ENCODE measurements around the gene RAD54L. TPM values are rescaled to one million over a fixed set of nuclear protein-coding genes. Genes with fewer than 3 reads are reported as not detected.

Gene RAD54L
- total and polyA plus RNA-seq, 2 donors (not counting 1 experiment from before 2014, with no cell fraction given): 0.57 to 1.1 TPM

GRCh38 chr1:46219551-46220520 is 27.7 kb upstream of the RAD54L start:
- CTCF ChIA-PET: interaction anchor here (0.9 kb wide), 1 partner anchor 10 kb away, joined by 3 read pairs; no protein-coding TSS in a partner anchor
- no peaks in the 10 kb centered on the region for H3K9me3 ChIP-seq (ENCODE audit: control extremely low read depth in 1 of 3, control insufficient read depth in 2 of 3, insufficient read depth in 1 of 3, low read length in 2 of 3)
- POLR2A ChIA-PET: no interaction called here
- no peaks in the 10 kb centered on the region for H3K79me2 ChIP-seq (ENCODE audit: control insufficient read depth, insufficient read depth, low read length)
- Mint-ChIP-seq H3K9me3 (ENCODE audit: insufficient read depth) (no peaks in the 10 kb centered on the region), H3K4me1 (peaks cover 1% of the 10 kb centered on the region), H3K4me3 (no peak overlapping the region), H3K27ac (no peak overlapping the region), H3K27me3 (peaks cover 8% of the 10 kb centered on the region)
- TF ChIP-seq CTCF (IDR thresholded peaks at IDR 0.05) (no peak), EZH2 (IDR thresholded peaks at IDR 0.05; ENCODE audit: borderline replicate concordance, insufficient read depth, low read depth, low read length, poor library complexity, severe bottlenecking) (no peak)
- 97% methylated on average over 17 of the region's 18 CpGs for WGBS (ENCODE audit: insufficient coverage)
- intact Hi-C loops (cut with micrococcal nuclease): no loop called here
- ATAC-seq (ENCODE audit: low read depth) (no peak), DNase-seq (no peak)
- no peak overlapping the region for H3K27ac ChIP-seq (ENCODE audit: low read length in 2 of 2)
- H3K4me2 ChIP-seq (replicated peaks; ENCODE audit: low read depth, low read length, poor library complexity, severe bottlenecking): no peak overlapping the region
- no peaks in the 10 kb centered on the region for H3K36me3 ChIP-seq (replicated peaks in 1 of 2; ENCODE audit: control extremely low read depth in 1 of 2, control insufficient read depth in 1 of 2, extremely low read depth in 1 of 2, insufficient read depth in 2 of 2, low read length in 1 of 2)
- peaks cover 0 to 3% of the 10 kb centered on the region in 2 donors for H3K4me1 ChIP-seq (ENCODE audit: control insufficient read depth in 2 of 2, insufficient read depth in 2 of 2, low read length in 2 of 2)
- H4K20me1 ChIP-seq (ENCODE audit: control insufficient read depth, insufficient read depth, low read length, poor library complexity, severe bottlenecking): no peaks in the 10 kb centered on the region
- no peak overlapping the region for H3K4me3 ChIP-seq (ENCODE audit: control extremely low read depth in 1 of 5, extremely low read depth in 1 of 5, insufficient read depth in 1 of 5, low read depth in 2 of 5, low read length in 4 of 5)
- no peak overlapping the region for H3K9ac ChIP-seq (ENCODE audit: low read length)
- no peaks in the 10 kb centered on the region for H3K27me3 ChIP-seq (replicated peaks in 1 of 4; ENCODE audit: control extremely low read depth in 1 of 4, control insufficient read depth in 3 of 4, insufficient read depth in 4 of 4, low read length in 3 of 4)
- H2AFZ ChIP-seq (ENCODE audit: insufficient read depth, low read depth, low read length, poor library complexity, severe bottlenecking): no peak overlapping the region

- H3K9me3 Mint-ChIP-seq (ENCODE audit: insufficient read depth): no peaks in the 10 kb centered on the region
- POLR2A ChIA-PET: no interaction called here
- intact Hi-C loops (cut with micrococcal nuclease): no loop called here
These were observed 26.8 kb upstream of the RAD54L start for GRCh38 chr1:46220808-46221207.

More at GRCh38 chr1:46220808-46221207, 26.8 kb upstream of the RAD54L start:
- Histone ChIP-seq H3K27ac (ENCODE audit: low read length in 2 of 2) (no peak overlapping the region), H3K4me1 (ENCODE audit: control insufficient read depth in 2 of 2, insufficient read depth in 2 of 2, low read length in 2 of 2) (peaks cover 0 to 3% of the 10 kb centered on the region in 2 donors), H3K9ac (ENCODE audit: low read length) (no peak overlapping the region), H3K27me3 (replicated peaks in 1 of 4; ENCODE audit: control extremely low read depth in 1 of 4, control insufficient read depth in 3 of 4, insufficient read depth in 4 of 4, low read length in 3 of 4) (no peaks in the 10 kb centered on the region), H3K4me3 (ENCODE audit: control extremely low read depth in 1 of 5, extremely low read depth in 1 of 5, insufficient read depth in 1 of 5, low read depth in 2 of 5, low read length in 4 of 5) (no peak overlapping the region), H3K9me3 (ENCODE audit: control extremely low read depth in 1 of 3, control insufficient read depth in 2 of 3, insufficient read depth in 1 of 3, low read length in 2 of 3) (no peaks in the 10 kb centered on the region), H3K36me3 (replicated peaks in 1 of 2; ENCODE audit: control extremely low read depth in 1 of 2, control insufficient read depth in 1 of 2, extremely low read depth in 1 of 2, insufficient read depth in 2 of 2, low read length in 1 of 2) (no peaks in the 10 kb centered on the region), H4K20me1 (ENCODE audit: control insufficient read depth, insufficient read depth, low read length, poor library complexity, severe bottlenecking) (no peaks in the 10 kb centered on the region), H2AFZ (ENCODE audit: insufficient read depth, low read depth, low read length, poor library complexity, severe bottlenecking) (no peak overlapping the region), H3K4me2 (replicated peaks; ENCODE audit: low read depth, low read length, poor library complexity, severe bottlenecking) (no peak overlapping the region), H3K79me2 (ENCODE audit: control insufficient read depth, insufficient read depth, low read length) (no peaks in the 10 kb centered on the region)
- TF ChIP-seq EZH2 (IDR thresholded peaks at IDR 0.05; ENCODE audit: borderline replicate concordance, insufficient read depth, low read depth, low read length, poor library complexity, severe bottlenecking) (no peak), CTCF (IDR thresholded peaks at IDR 0.05) (no peak)
- Mint-ChIP-seq H3K4me1 (peaks cover 1% of the 10 kb centered on the region), H3K4me3 (no peak overlapping the region), H3K27ac (no peak overlapping the region), H3K27me3 (peaks cover 4% of the 10 kb centered on the region)
- CTCF ChIA-PET: interaction anchor here (1.9 kb wide), 1 partner anchor 183 kb away, joined by 10 read pairs; no protein-coding TSS in a partner anchor
- DNase-seq: no peak
- no peak for ATAC-seq (ENCODE audit: low read depth)
- 100% methylated on average over 1 of the region's 3 CpGs for WGBS (ENCODE audit: insufficient coverage)

All from B cell (primary cell).